IMR-90 (cell line): ENCODE results near the gene ICAM2. TPM values are rescaled to one million over a fixed set of nuclear protein-coding genes. Genes with fewer than 3 reads are reported as not detected.

Source experiments
- ATAC-seq: fragments of 200-7000 bp; cut with Tn5 transposase; 2 replicates; pipeline ENCODE4 v1.9.1; 2020; ENCODE audit warnings: low read depth, mild to moderate bottlenecking, moderate library complexity
- BruUV-seq: library from RNA; stranded (reverse); fragments of 400-500 nt; replicated peaks from 2 replicates; lab custom pipeline; 2021; lab: Mats Ljungman, UMichigan
- CTCF ChIA-PET: fragments of 300-600 bp; formaldehyde crosslinking; extraction: SDS; loops from one replicate; lab custom pipeline; 2021; ENCODE audit warnings: antibody characterized with exemption; lab: Yijun Ruan, JAX
- POLR2A ChIA-PET: fragments of 300-600 bp; sonication (Branson Sonifier 250); formaldehyde crosslinking; loops from one replicate; lab custom pipeline; 2022; ENCODE audit warnings: antibody characterized with exemption; ENCODE audit not compliant: unreplicated experiment; lab: Charles Lee
- DNase-seq: peaks from one replicate; pipeline ENCODE4 v3.0.0; 2013
- H2AFZ ChIP-seq: replicated peaks from 2 replicates; pipeline ENCODE3; 2013; ENCODE audit warnings: low read length, mild to moderate bottlenecking; ENCODE audit not compliant: poor library complexity
- H2AK5ac ChIP-seq: 2 replicates; pipeline ENCODE4 v1.6.1; 2013; ENCODE audit warnings: low read depth, low read length, inconsistent platforms
- H2AK9ac ChIP-seq: replicated peaks from 2 replicates; pipeline ENCODE3; 2013; ENCODE audit warnings: mild to moderate bottlenecking, low read depth, low read length, moderate library complexity; ENCODE audit not compliant: poor library complexity
- H2BK120ac ChIP-seq: 2 replicates; pipeline ENCODE4 v1.6.1; 2013; ENCODE audit warnings: low read depth, low read length, inconsistent platforms
- H2BK15ac ChIP-seq: 3 replicates; pipeline ENCODE4 v1.6.1; 2013; ENCODE audit warnings: low read depth, low read length, inconsistent platforms
- H2BK20ac ChIP-seq: 2 replicates; pipeline ENCODE4 v1.6.1; 2013; ENCODE audit warnings: low read depth, mild to moderate bottlenecking, inconsistent platforms, low read length, moderate library complexity
- H2BK5ac ChIP-seq: 2 replicates; pipeline ENCODE4 v1.6.1; 2013; ENCODE audit warnings: mild to moderate bottlenecking, low read depth, low read length, inconsistent platforms; ENCODE audit not compliant: poor library complexity, severe bottlenecking
- H3K14ac ChIP-seq: replicated peaks from 2 replicates; pipeline ENCODE4 v1.6.1; 2013; ENCODE audit warnings: low read depth, low read length, inconsistent platforms
- H3K18ac ChIP-seq: 2 replicates; pipeline ENCODE4 v1.6.1; 2013; ENCODE audit warnings: low read depth, low read length, control low read depth
- H3K23ac ChIP-seq: 2 replicates; pipeline ENCODE4 v1.6.1; 2013; ENCODE audit warnings: low read depth, low read length, inconsistent platforms
- H3K27ac ChIP-seq: 2 replicates; pipeline ENCODE4 v1.5.1; 2013; ENCODE audit warnings: mild to moderate bottlenecking, control low read depth, low read length; ENCODE audit not compliant: insufficient read depth
- H3K27me3 ChIP-seq: 2 replicates; pipeline ENCODE4 v1.6.1; 2013; ENCODE audit warnings: low read length; ENCODE audit not compliant: control insufficient read depth, insufficient read depth
- H3K36me3 ChIP-seq: 2 replicates; pipeline ENCODE4 v1.6.1; 2013; ENCODE audit warnings: low read length, mixed read lengths; ENCODE audit not compliant: control insufficient read depth, insufficient read depth
- H3K4ac ChIP-seq: 2 replicates; pipeline ENCODE4 v1.6.1; 2013; ENCODE audit warnings: low read depth, low read length, inconsistent platforms
- H3K4me1 ChIP-seq: 2 replicates; pipeline ENCODE4 v1.6.1; 2013; ENCODE audit warnings: low read length, mixed read lengths; ENCODE audit not compliant: control insufficient read depth, insufficient read depth
- H3K4me2 ChIP-seq: 2 replicates; pipeline ENCODE4 v1.6.1; 2013; ENCODE audit warnings: low read depth, mild to moderate bottlenecking, control low read depth, low read length, moderate library complexity
- H3K4me3 ChIP-seq: 2 replicates; pipeline ENCODE4 v1.5.1; 2013; ENCODE audit warnings: low read depth, mild to moderate bottlenecking, control low read depth, low read length, moderate library complexity; ENCODE audit not compliant: insufficient read depth
- H3K56ac ChIP-seq: 2 replicates; pipeline ENCODE4 v1.6.1; 2013; ENCODE audit warnings: low read length, inconsistent platforms; ENCODE audit not compliant: insufficient read depth; ENCODE audit errors: extremely low read depth
- H3K79me1 ChIP-seq, 2 experiments: 2 replicates each; pipeline ENCODE4 v1.6.1; 2013; ENCODE audit warnings: low read length in 2 of 2, inconsistent platforms in 1 of 2, low read depth in 1 of 2
- H3K9ac ChIP-seq: 2 replicates; pipeline ENCODE4 v1.6.1; 2013; ENCODE audit warnings: low read depth, low read length, control low read depth
- H3K9me1 ChIP-seq: 2 replicates; pipeline ENCODE4 v1.6.1; 2013; ENCODE audit warnings: low read length, inconsistent platforms; ENCODE audit not compliant: insufficient read depth
- H3K9me3 ChIP-seq: 2 replicates; pipeline ENCODE4 v1.6.1; 2013; ENCODE audit warnings: low read length; ENCODE audit not compliant: control insufficient read depth, insufficient read depth
- H4K20me1 ChIP-seq: 2 replicates; pipeline ENCODE4 v1.6.1; 2013; ENCODE audit warnings: low read length, inconsistent platforms; ENCODE audit not compliant: insufficient read depth
- H4K5ac ChIP-seq: 2 replicates; pipeline ENCODE4 v1.6.1; 2013; ENCODE audit warnings: mild to moderate bottlenecking, low read depth, low read length, control low read depth
- H4K8ac ChIP-seq, 2 experiments: 2 replicates each; pipeline ENCODE4 v1.6.1; 2013; ENCODE audit warnings: low read depth in 2 of 2, low read length in 2 of 2, control low read depth in 1 of 2, inconsistent platforms in 1 of 2
- H4K91ac ChIP-seq: 2 replicates; pipeline ENCODE4 v1.6.1; 2013; ENCODE audit warnings: low read depth, low read length, inconsistent platforms; ENCODE audit not compliant: insufficient read depth
- BHLHE40 ChIP-seq: fragments of 150-350 bp; IDR thresholded peaks from 2 replicates; pipeline ENCODE4 v1.6.1; 2016; ENCODE audit warnings: mild to moderate bottlenecking, low read depth, low read length
- CEBPB ChIP-seq: IDR thresholded peaks from 2 replicates; pipeline ENCODE4 v1.6.1; 2012; ENCODE audit warnings: low read depth, low read length, improper control_type of control experiment
- CHD1 ChIP-seq: IDR thresholded peaks from 2 replicates; pipeline ENCODE4 v1.6.1; 2012; ENCODE audit warnings: low read depth, low read length, improper control_type of control experiment
- MAFK ChIP-seq: IDR thresholded peaks from 2 replicates; pipeline ENCODE4 v1.6.1; 2012; ENCODE audit warnings: low read depth, low read length, improper control_type of control experiment
- MAZ ChIP-seq: IDR thresholded peaks from 2 replicates; pipeline ENCODE4 v1.6.1; 2012; ENCODE audit warnings: low read depth, mild to moderate bottlenecking, low read length, improper control_type of control experiment, moderate library complexity, borderline replicate concordance
- MXI1 ChIP-seq: IDR thresholded peaks from 2 replicates; pipeline ENCODE4 v1.6.1; 2012; ENCODE audit warnings: low read depth, mild to moderate bottlenecking, low read length, moderate library complexity, borderline replicate concordance
- NFE2L2 ChIP-seq: fragments of 150-350 bp; IDR thresholded peaks from 2 replicates; pipeline ENCODE4 v1.6.1; 2016; ENCODE audit warnings: low read depth, mild to moderate bottlenecking, low read length
- POLR2A ChIP-seq: IDR thresholded peaks from 2 replicates; pipeline ENCODE4 v1.6.1; 2012; ENCODE audit warnings: mild to moderate bottlenecking, low read depth, low read length
- RAD21 ChIP-seq: IDR thresholded peaks from 2 replicates; pipeline ENCODE4 v1.6.1; 2012; ENCODE audit warnings: low read length, improper control_type of control experiment
- RCOR1 ChIP-seq: IDR thresholded peaks from 2 replicates; pipeline ENCODE4 v1.6.1; 2012; ENCODE audit warnings: mild to moderate bottlenecking, low read length, improper control_type of control experiment; ENCODE audit not compliant: insufficient replicate concordance
- RFX5 ChIP-seq: IDR thresholded peaks from 2 replicates; pipeline ENCODE4 v1.8.0; 2012; ENCODE audit warnings: low read depth, mild to moderate bottlenecking, low read length, moderate library complexity
- WGBS, 2 experiments: methylation state at CpG; one replicate each; pipeline versions ENCODE4 v1.1.5 to v1.1.7; 2013; ENCODE audit warnings: missing lambda C conversion rate in 2 of 2; ENCODE audit not compliant: insufficient read length in 1 of 2; ENCODE audit errors: extremely low coverage in 2 of 2; 5-methylcytosine and 5-hydroxymethylcytosine counted together
- dilution Hi-C: fragments of 300-500 bp; cut with HindIII; formaldehyde crosslinking; loops from one replicate; pipeline ENCODE4 v1.14.3; 2018; ENCODE audit warnings: low sequenced_read_pairs; ENCODE audit not compliant: unreplicated experiment
- in situ Hi-C: fragments of 300-500 bp; cut with MboI; formaldehyde crosslinking; loops from 3 replicates; pipeline ENCODE4 v1.14.3; 2019; ENCODE audit warnings: low sequenced_read_pairs, inconsistent platforms, mixed read lengths
- intact Hi-C: fragments of 100-400 bp; cut with micrococcal nuclease; formaldehyde crosslinking; loops from 2 replicates; pipeline ENCODE4 v1.10.0; 2022
- polyA plus RNA-seq, 3 experiments: library from polyadenylated mRNA; depleted of rRNA; stranded (reverse); fragments of >200 nt; gene quantifications; 2 replicates each; pipeline ENCODE4 v1.2.3, GENCODE V29; 2012; ENCODE audit warnings: low replicate concordance in 1 of 3
- total RNA-seq: library from RNA; depleted of rRNA; stranded (reverse); fragments of >200 nt; gene quantifications from 2 replicates; pipeline ENCODE4 v1.2.3, GENCODE V29; 2012
- TF ChIP-seq, protein P1 (sequence below): fragments of 150-350 bp; IDR thresholded peaks from 2 replicates; pipeline ENCODE4 v1.6.1; 2017; ENCODE audit warnings: mild to moderate bottlenecking, antibody characterized with exemption, low read length, low read depth
- TF ChIP-seq, protein P2 (sequence below): conservative IDR thresholded peaks from 2 replicates; pipeline ENCODE4 v1.5.1; 2012; ENCODE audit warnings: mild to moderate bottlenecking, low read depth, low read length, improper control_type of control experiment

ICAM2 gene
- total and polyA plus RNA-seq, 2 of the 4 experiments (the other 2 are of a cell fraction), result 0.12 TPM; not detected in 1

DNA sequence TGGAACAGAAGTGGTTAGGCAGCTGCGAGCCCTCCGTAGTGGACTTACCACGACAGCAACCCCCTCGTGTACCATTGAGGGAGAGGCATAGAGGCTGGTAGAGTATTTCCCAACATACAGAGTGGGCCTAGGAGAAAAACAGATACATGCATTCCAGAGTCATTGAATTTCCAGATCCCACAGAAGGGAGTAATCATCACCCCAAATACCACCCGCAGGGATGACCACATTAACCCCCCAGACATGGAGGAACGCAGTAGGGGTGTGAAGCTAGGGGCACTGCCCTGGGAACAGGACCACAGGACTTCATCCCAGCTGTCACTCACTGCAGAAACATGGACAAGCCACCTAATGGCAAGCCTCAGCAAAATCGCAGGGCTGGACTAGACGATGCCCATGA is 44.7 kb upstream of the ICAM2 start (continued):
- no peak for TF ChIP-seq RCOR1
- no peak for TF ChIP-seq BHLHE40
- no peak for TF ChIP-seq POLR2A
- TF ChIP-seq RFX5, result no peak

DNA sequence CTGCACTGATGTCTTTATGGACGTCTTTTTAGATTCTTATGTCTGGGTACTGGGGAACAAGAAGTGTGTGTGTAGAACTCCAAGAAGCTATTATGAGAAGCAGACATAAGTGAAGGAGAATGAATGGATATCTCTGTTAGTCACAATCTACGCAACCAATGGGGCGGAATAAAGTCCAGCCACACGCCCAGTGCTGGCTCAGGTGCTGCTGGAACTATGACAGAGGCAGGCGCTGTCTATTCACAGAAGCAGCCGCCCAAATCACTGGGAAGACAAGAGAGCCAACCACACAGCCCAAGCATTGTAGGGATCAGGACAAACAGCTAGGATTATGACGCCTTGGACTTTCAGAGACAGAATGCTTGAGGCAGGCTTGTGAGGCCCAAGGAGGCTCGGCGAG is 43.9 kb upstream of the ICAM2 start:
- Histone ChIP-seq H2BK20ac (no peak overlapping the region), H3K23ac (no peak overlapping the region), H2AK9ac (no peak overlapping the region), H3K9me1 (peaks cover 3% of the 10 kb centered on the region; the same call in 1 of the 2 replicates), H3K4ac (no peak overlapping the region), H4K8ac (no peak overlapping the region), H2BK15ac (no peak overlapping the region), H4K20me1 (no peaks in the 10 kb centered on the region), H2AK5ac (no peak overlapping the region), H3K27me3 (no peaks in the 10 kb centered on the region), H3K4me1 (peaks cover 2% of the 10 kb centered on the region; the same call in 1 of the 2 replicates), H2AFZ (no peak overlapping the region), H3K56ac (no peak overlapping the region), H3K9me3 (peaks cover 5% of the 10 kb centered on the region), H2BK120ac (no peak overlapping the region), H3K27ac (no peak overlapping the region), H3K9ac (no peak overlapping the region), H4K91ac (no peak overlapping the region), H3K36me3 (peaks cover 18% of the 10 kb centered on the region), H3K4me3 (no peak overlapping the region), H3K18ac (no peak overlapping the region), H3K14ac (no peak overlapping the region), H3K4me2 (no peak overlapping the region), H4K5ac (no peak overlapping the region), H2BK5ac (no peak overlapping the region), H3K79me1 (0 out of 4 replicates have a peak, but pooled peaks cover 0 to 3% of the 10 kb centered on the region in 2 experiments)
- DNase-seq (no peak), ATAC-seq (no peak)
- POLR2A ChIA-PET, result no interaction called here
- TF ChIP-seq, protein P1, sequence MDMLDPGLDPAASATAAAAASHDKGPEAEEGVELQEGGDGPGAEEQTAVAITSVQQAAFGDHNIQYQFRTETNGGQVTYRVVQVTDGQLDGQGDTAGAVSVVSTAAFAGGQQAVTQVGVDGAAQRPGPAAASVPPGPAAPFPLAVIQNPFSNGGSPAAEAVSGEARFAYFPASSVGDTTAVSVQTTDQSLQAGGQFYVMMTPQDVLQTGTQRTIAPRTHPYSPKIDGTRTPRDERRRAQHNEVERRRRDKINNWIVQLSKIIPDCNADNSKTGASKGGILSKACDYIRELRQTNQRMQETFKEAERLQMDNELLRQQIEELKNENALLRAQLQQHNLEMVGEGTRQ, result no peak
- TF ChIP-seq RAD21 (no peak), BHLHE40 (no peak), MAZ (no peak), MXI1 (no peak), RCOR1 (no peak), CEBPB (no peak), MAFK (no peak), NFE2L2 (no peak), CHD1 (no peak)
- TF ChIP-seq, protein P2, sequence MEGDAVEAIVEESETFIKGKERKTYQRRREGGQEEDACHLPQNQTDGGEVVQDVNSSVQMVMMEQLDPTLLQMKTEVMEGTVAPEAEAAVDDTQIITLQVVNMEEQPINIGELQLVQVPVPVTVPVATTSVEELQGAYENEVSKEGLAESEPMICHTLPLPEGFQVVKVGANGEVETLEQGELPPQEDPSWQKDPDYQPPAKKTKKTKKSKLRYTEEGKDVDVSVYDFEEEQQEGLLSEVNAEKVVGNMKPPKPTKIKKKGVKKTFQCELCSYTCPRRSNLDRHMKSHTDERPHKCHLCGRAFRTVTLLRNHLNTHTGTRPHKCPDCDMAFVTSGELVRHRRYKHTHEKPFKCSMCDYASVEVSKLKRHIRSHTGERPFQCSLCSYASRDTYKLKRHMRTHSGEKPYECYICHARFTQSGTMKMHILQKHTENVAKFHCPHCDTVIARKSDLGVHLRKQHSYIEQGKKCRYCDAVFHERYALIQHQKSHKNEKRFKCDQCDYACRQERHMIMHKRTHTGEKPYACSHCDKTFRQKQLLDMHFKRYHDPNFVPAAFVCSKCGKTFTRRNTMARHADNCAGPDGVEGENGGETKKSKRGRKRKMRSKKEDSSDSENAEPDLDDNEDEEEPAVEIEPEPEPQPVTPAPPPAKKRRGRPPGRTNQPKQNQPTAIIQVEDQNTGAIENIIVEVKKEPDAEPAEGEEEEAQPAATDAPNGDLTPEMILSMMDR, result no peak
- in situ Hi-C loops (no loop called here), intact Hi-C loops (no loop called here), dilution Hi-C loops (no loop called here)
- WGBS, 2 experiments, result 87% methylated on average over 5 of the region's 9 CpGs; no CpG with 5 or more reads in 1 of the 2 experiments
- CTCF ChIA-PET, result interaction anchor here (1.1 kb wide), 2 partner anchors 10 to 69 kb away, joined by 4 read pairs; no protein-coding TSS in a partner anchor
- BruUV-seq, result no TSS peak
